B cell (primary cell): ENCODE measurements around the gene ETFB. TPM values are rescaled to one million over a fixed set of nuclear protein-coding genes. Genes with fewer than 3 reads are reported as not detected.

Source experiments
- ATAC-seq: fragments of 200-7000 bp; cut with Tn5 transposase; one replicate; pipeline ENCODE4 v1.10.0; 2021; ENCODE audit warnings: low read depth, mild to moderate bottlenecking, moderate number of reproducible peaks, moderate library complexity
- CTCF ChIA-PET: fragments of 350-600 bp; sonication (Branson Sonifier 250); formaldehyde crosslinking; loops from one replicate; lab custom pipeline; 2021; ENCODE audit warnings: antibody characterized with exemption, inconsistent platforms; lab: Charles Lee
- POLR2A ChIA-PET: fragments of 350-600 bp; sonication (Branson Sonifier 250); formaldehyde crosslinking; loops from one replicate; lab custom pipeline; 2021; ENCODE audit warnings: antibody characterized with exemption; lab: Charles Lee
- DNase-seq: peaks from one replicate; pipeline ENCODE4 v3.0.0; 2013
- H2AFZ ChIP-seq: 2 replicates; pipeline ENCODE4 v1.6.1; 2012; ENCODE audit warnings: mild to moderate bottlenecking, low read depth, low read length; ENCODE audit not compliant: insufficient read depth, poor library complexity, severe bottlenecking
- H3K27ac ChIP-seq, 2 donors: 1 replicate in 1 of 2; 2 replicates in 1 of 2; pipeline ENCODE4 v1.5.1; 2012 to 2013; ENCODE audit warnings: low read length in 2 of 2, mild to moderate bottlenecking in 2 of 2, moderate library complexity in 1 of 2
- H3K27me3 ChIP-seq, 4 experiments: fragments of 200-600 bp in 1 of 4; sonication (generic) in 1 of 4; replicated peaks in 1 of 4; 1 replicate in 2 of 4; 2 replicates in 2 of 4; pipeline versions ENCODE4 v1.6.1 to v1.7.0; 2013 to 2016; ENCODE audit warnings: low read length in 3 of 4, mild to moderate bottlenecking in 2 of 4, mixed read lengths in 1 of 4, moderate library complexity in 1 of 4; ENCODE audit not compliant: insufficient read depth in 4 of 4, control insufficient read depth in 3 of 4; ENCODE audit errors: control extremely low read depth in 1 of 4
- H3K36me3 ChIP-seq, 2 experiments: replicated peaks in 1 of 2; 1 replicate in 1 of 2; 2 replicates in 1 of 2; pipeline versions ENCODE4 v1.6.1 to v1.7.1; 2013; ENCODE audit warnings: low read length in 1 of 2; ENCODE audit not compliant: insufficient read depth in 2 of 2, control insufficient read depth in 1 of 2; ENCODE audit errors: control extremely low read depth in 1 of 2, extremely low read depth in 1 of 2
- H3K4me1 ChIP-seq, 2 donors: fragments of 200-600 bp in 1 of 2; sonication (generic) in 1 of 2; 1 replicate in 1 of 2; 2 replicates in 1 of 2; pipeline versions ENCODE4 v1.5.1 to v1.6.1; 2013 to 2017; ENCODE audit warnings: low read length in 2 of 2; ENCODE audit not compliant: control insufficient read depth in 2 of 2, insufficient read depth in 2 of 2
- H3K4me2 ChIP-seq: replicated peaks from 2 replicates; pipeline ENCODE3; 2012; ENCODE audit warnings: mild to moderate bottlenecking, low read depth, low read length; ENCODE audit not compliant: poor library complexity, severe bottlenecking
- H3K4me3 ChIP-seq, 5 experiments: fragments of 200-600 bp in 1 of 5; sonication (generic) in 1 of 5; 1 replicate in 3 of 5; 2 replicates in 2 of 5; pipeline versions ENCODE4 v1.5.1 to v1.7.0; 2011 to 2016; ENCODE audit warnings: low read length in 4 of 5, mild to moderate bottlenecking in 4 of 5, low read depth in 2 of 5, control low read depth in 1 of 5, moderate library complexity in 1 of 5; ENCODE audit not compliant: insufficient read depth in 1 of 5; ENCODE audit errors: control extremely low read depth in 1 of 5, extremely low read depth in 1 of 5
- H3K79me2 ChIP-seq: fragments of 200-600 bp; sonication (generic); one replicate; pipeline ENCODE4 v1.6.0; 2016; ENCODE audit warnings: low read length; ENCODE audit not compliant: control insufficient read depth, insufficient read depth
- H3K9ac ChIP-seq: fragments of 200-600 bp; sonication (generic); 2 replicates; pipeline ENCODE4 v1.6.1; 2017; ENCODE audit warnings: mild to moderate bottlenecking, low read length, moderate library complexity
- H3K9me3 ChIP-seq, 3 donors: one replicate each; pipeline versions ENCODE4 v1.6.1 to v1.7.1; 2013; ENCODE audit warnings: low read length in 2 of 3; ENCODE audit not compliant: control insufficient read depth in 2 of 3, insufficient read depth in 1 of 3; ENCODE audit errors: control extremely low read depth in 1 of 3
- H4K20me1 ChIP-seq: 2 replicates; pipeline ENCODE4 v1.6.0; 2012; ENCODE audit warnings: mild to moderate bottlenecking, low read length; ENCODE audit not compliant: insufficient read depth, control insufficient read depth, poor library complexity, severe bottlenecking
- H3K27ac Mint-ChIP-seq: one replicate; pipeline ENCODE4 v1.8.0; 2021; ENCODE audit warnings: mixed read lengths
- H3K27me3 Mint-ChIP-seq: one replicate; pipeline ENCODE4 v1.8.0; 2021; ENCODE audit warnings: mixed read lengths
- H3K4me1 Mint-ChIP-seq: one replicate; pipeline ENCODE4 v1.8.0; 2021; ENCODE audit warnings: mixed read lengths
- H3K4me3 Mint-ChIP-seq: one replicate; pipeline ENCODE4 v1.8.0; 2021; ENCODE audit warnings: mixed read lengths
- H3K9me3 Mint-ChIP-seq: one replicate; pipeline ENCODE4 v1.8.0; 2022; ENCODE audit warnings: mixed read lengths; ENCODE audit not compliant: insufficient read depth
- EZH2 ChIP-seq: IDR thresholded peaks from 2 replicates; pipeline ENCODE4 v1.6.1; 2012; ENCODE audit warnings: borderline replicate concordance, low read depth, mild to moderate bottlenecking, moderate library complexity, low read length; ENCODE audit not compliant: insufficient read depth, poor library complexity, severe bottlenecking
- WGBS: methylation state at CpG from one replicate; pipeline ENCODE4 v1.1.5; 2013; ENCODE audit warnings: missing lambda C conversion rate; ENCODE audit not compliant: insufficient coverage; 5-methylcytosine and 5-hydroxymethylcytosine counted together
- intact Hi-C: fragments of 100-400 bp; cut with micrococcal nuclease; formaldehyde crosslinking; loops from one replicate; pipeline ENCODE4 v1.10.0; 2022
- polyA plus RNA-seq: library from polyadenylated mRNA; depleted of rRNA; stranded (reverse); fragments of >200 nt; gene quantifications from 2 replicates; pipeline ENCODE4 v1.2.3, GENCODE V29; 2012
- total RNA-seq, 2 donors: library from RNA; stranded (reverse); fragments of 120-200 nt in 1 of 2; gene quantifications; 1 replicate in 1 of 2; 2 replicates in 1 of 2; pipeline versions ENCODE4 v1.2.3 to v1.2.4, GENCODE V29; 2013 to 2022
- TF ChIP-seq, protein P1 (sequence below): fragments of 200-600 bp; IDR thresholded peaks from one replicate; pipeline ENCODE4 v1.8.0; 2022; ENCODE audit warnings: antibody characterized with exemption, mild to moderate bottlenecking

Gene ETFB
- total and polyA plus RNA-seq, 2 donors (not counting 1 experiment from before 2014, with no cell fraction given): 33.3 to 76.5 TPM

GRCh38 chr19:51367565-51368365 is 1.6 kb upstream of the ETFB start:
- peaks cover 11% of the 10 kb centered on the region for H3K79me2 ChIP-seq
- peaks cover 5 to 36% of the 10 kb centered on the region in 2 donors for H3K4me1 ChIP-seq
- Mint-ChIP-seq H3K4me3 (peak overlapping the region; percentile 97), H3K27me3 (no peaks in the 10 kb centered on the region), H3K9me3 (no peaks in the 10 kb centered on the region), H3K4me1 (peaks cover 37% of the 10 kb centered on the region), H3K27ac (peak overlapping the region; percentile 95)
- H3K9me3 ChIP-seq: no peaks in the 10 kb centered on the region
- peak overlapping the region; percentile 83 for H3K9ac ChIP-seq
- H4K20me1 ChIP-seq: no peaks in the 10 kb centered on the region
- CTCF ChIA-PET: interaction anchor here (0.7 to 2.2 kb wide), 16 partner anchors 15 to 293 kb away, joined by 3 to 9 read pairs (median 4); partner anchors contain the start of genes SIGLEC10 and VSIG10L
- ATAC-seq: peak; percentile 85
- no peak for TF ChIP-seq EZH2
- TF ChIP-seq, protein P1, sequence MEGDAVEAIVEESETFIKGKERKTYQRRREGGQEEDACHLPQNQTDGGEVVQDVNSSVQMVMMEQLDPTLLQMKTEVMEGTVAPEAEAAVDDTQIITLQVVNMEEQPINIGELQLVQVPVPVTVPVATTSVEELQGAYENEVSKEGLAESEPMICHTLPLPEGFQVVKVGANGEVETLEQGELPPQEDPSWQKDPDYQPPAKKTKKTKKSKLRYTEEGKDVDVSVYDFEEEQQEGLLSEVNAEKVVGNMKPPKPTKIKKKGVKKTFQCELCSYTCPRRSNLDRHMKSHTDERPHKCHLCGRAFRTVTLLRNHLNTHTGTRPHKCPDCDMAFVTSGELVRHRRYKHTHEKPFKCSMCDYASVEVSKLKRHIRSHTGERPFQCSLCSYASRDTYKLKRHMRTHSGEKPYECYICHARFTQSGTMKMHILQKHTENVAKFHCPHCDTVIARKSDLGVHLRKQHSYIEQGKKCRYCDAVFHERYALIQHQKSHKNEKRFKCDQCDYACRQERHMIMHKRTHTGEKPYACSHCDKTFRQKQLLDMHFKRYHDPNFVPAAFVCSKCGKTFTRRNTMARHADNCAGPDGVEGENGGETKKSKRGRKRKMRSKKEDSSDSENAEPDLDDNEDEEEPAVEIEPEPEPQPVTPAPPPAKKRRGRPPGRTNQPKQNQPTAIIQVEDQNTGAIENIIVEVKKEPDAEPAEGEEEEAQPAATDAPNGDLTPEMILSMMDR: no peak
- DNase-seq: peak; percentile 98
- POLR2A ChIA-PET: interaction anchor here (0.9 to 1.7 kb wide), 5 partner anchors 21 to 50 kb away, joined by 3 to 12 read pairs (median 8); partner anchors contain the start of gene SIGLEC10
- H3K4me2 ChIP-seq: peak overlapping the region; percentile 98
- H3K36me3 ChIP-seq: no peaks in the 10 kb centered on the region
- 1% methylated on average over 63 of the region's 64 CpGs for WGBS
- peak overlapping the region; percentile 89 for H2AFZ ChIP-seq
- peak overlapping the region; percentile 73 to 94 (median 78) for H3K4me3 ChIP-seq
- H3K27me3 ChIP-seq: no peaks in the 10 kb centered on the region
- intact Hi-C loops: loop anchor here (1.0 to 2.0 kb wide), 7 partner anchors 27 to 337 kb away; partner anchors contain the start of gene SIGLEC10
- H3K27ac ChIP-seq: peak overlapping the region; percentile 80 to 87
